ENCODE measurements around the gene CNOT6. TPM values are rescaled to one million over a fixed set of nuclear protein-coding genes. Genes with fewer than 3 reads are reported as not detected.

The CNOT6 gene
- total RNA-seq, 3 donors from 2014 or later (not counting 1 experiment from before 2014, with no cell fraction given): 20.9 to 32.4 (median 26.1) TPM

DNA sequence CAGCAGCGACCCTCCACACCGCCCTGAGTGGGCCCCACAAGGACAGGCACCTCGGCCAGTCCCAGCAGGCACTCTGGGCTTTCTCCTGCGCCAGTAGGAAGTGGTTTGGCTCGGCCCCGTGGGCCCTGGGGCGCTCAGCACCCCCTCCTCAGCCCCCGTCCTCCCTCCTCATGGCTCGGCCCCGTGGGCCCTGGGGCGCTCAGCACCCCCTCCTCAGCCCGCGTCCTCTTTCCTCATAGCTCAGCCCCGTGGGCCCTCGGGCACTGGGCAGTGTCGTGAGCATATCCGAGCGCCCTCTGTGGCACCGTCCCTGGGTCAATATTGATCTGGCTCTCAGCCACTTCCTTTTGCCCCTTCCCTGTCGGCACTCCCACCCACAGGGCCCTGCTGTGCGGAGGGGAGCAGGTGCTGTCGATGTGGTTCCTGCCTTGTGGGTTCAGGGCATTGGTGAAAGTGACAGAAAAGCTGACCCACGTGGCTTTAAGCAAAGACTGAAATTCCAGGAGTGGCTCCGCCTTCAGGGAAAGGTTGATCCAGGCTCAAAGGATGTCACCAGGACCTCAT is 102.6 kb downstream of the CNOT6 start:
- intact Hi-C loops (cut with micrococcal nuclease): no loop called here
- Histone ChIP-seq H3K4me3 (ENCODE audit: low read length) (no peak overlapping the region), H3K27ac (ENCODE audit: low read length) (no peak overlapping the region), H3K9me3 (ENCODE audit: control insufficient read depth, insufficient read depth, low read length) (no peaks in the 10 kb centered on the region), H3K36me3 (ENCODE audit: control insufficient read depth, insufficient read depth, low read length) (no peaks in the 10 kb centered on the region), H3K27me3 (ENCODE audit: control insufficient read depth, insufficient read depth, low read length) (peaks cover 2% of the 10 kb centered on the region), H3K4me1 (ENCODE audit: control insufficient read depth, insufficient read depth, low read length) (no peaks in the 10 kb centered on the region)
- H3K27me3 Mint-ChIP-seq (ENCODE audit: low read depth in 2 of 2): peaks cover 13 to 14% of the 10 kb centered on the region in 2 donors
- H3K36me3 Mint-ChIP-seq: no peaks in the 10 kb centered on the region
- no peaks in the 10 kb centered on the region for H3K9me3 Mint-ChIP-seq
- TF ChIP-seq, protein P1, sequence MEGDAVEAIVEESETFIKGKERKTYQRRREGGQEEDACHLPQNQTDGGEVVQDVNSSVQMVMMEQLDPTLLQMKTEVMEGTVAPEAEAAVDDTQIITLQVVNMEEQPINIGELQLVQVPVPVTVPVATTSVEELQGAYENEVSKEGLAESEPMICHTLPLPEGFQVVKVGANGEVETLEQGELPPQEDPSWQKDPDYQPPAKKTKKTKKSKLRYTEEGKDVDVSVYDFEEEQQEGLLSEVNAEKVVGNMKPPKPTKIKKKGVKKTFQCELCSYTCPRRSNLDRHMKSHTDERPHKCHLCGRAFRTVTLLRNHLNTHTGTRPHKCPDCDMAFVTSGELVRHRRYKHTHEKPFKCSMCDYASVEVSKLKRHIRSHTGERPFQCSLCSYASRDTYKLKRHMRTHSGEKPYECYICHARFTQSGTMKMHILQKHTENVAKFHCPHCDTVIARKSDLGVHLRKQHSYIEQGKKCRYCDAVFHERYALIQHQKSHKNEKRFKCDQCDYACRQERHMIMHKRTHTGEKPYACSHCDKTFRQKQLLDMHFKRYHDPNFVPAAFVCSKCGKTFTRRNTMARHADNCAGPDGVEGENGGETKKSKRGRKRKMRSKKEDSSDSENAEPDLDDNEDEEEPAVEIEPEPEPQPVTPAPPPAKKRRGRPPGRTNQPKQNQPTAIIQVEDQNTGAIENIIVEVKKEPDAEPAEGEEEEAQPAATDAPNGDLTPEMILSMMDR (IDR thresholded peaks at IDR 0.05): no peak
- WGBS (ENCODE audit: insufficient coverage): 61% methylated on average over 24 of the region's 24 CpGs
- no peak for ATAC-seq
- H3K27ac Mint-ChIP-seq: no peak overlapping the region
- no peak for DNase-seq
- no peaks in the 10 kb centered on the region for H3K4me1 Mint-ChIP-seq
- no peak overlapping the region for H3K4me3 Mint-ChIP-seq

DNA sequence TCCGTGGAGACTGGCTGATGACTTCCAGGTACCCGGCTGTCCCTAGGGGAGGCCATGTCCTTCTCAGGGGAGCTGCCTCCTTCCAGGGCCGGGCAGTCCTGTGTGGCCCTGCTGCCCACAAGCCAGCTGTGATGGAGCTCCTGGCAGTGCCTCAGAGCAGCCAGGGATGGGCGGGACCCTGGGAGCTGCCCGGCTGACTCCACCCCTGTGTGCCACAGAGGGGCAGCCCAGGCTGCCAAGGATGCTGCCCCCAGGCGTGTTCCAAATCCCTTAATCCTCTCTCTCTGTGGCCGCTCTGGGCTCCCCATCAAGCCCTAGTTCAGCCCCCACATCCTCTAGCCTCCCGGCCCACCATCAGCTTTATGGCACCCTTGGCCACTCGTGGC is 104.1 kb downstream of the CNOT6 start:
- Mint-ChIP-seq H3K27me3 (ENCODE audit: low read depth in 2 of 2) (peaks cover 4 to 7% of the 10 kb centered on the region in 2 donors), H3K27ac (no peak overlapping the region), H3K9me3 (no peaks in the 10 kb centered on the region), H3K4me1 (no peaks in the 10 kb centered on the region), H3K4me3 (no peak overlapping the region), H3K36me3 (no peaks in the 10 kb centered on the region)
- DNase-seq (no peak), ATAC-seq (no peak)
- intact Hi-C loops (cut with micrococcal nuclease): no loop called here
- Histone ChIP-seq H3K27ac (ENCODE audit: low read length) (no peak overlapping the region), H3K36me3 (ENCODE audit: control insufficient read depth, insufficient read depth, low read length) (no peaks in the 10 kb centered on the region), H3K9me3 (ENCODE audit: control insufficient read depth, insufficient read depth, low read length) (no peaks in the 10 kb centered on the region), H3K4me1 (ENCODE audit: control insufficient read depth, insufficient read depth, low read length) (no peaks in the 10 kb centered on the region), H3K4me3 (ENCODE audit: low read length) (no peak overlapping the region), H3K27me3 (ENCODE audit: control insufficient read depth, insufficient read depth, low read length) (peaks cover 2% of the 10 kb centered on the region)
- WGBS (ENCODE audit: insufficient coverage): 89% methylated on average over 9 of the region's 9 CpGs
- TF ChIP-seq, protein P1 (IDR thresholded peaks at IDR 0.05): no peak

- Histone ChIP-seq H3K9me3 (ENCODE audit: control insufficient read depth, insufficient read depth, low read length) (no peaks in the 10 kb centered on the region), H3K36me3 (ENCODE audit: control insufficient read depth, insufficient read depth, low read length) (no peaks in the 10 kb centered on the region), H3K4me3 (ENCODE audit: low read length) (no peak overlapping the region), H3K27ac (ENCODE audit: low read length) (no peak overlapping the region), H3K4me1 (ENCODE audit: control insufficient read depth, insufficient read depth, low read length) (no peaks in the 10 kb centered on the region), H3K27me3 (ENCODE audit: control insufficient read depth, insufficient read depth, low read length) (peaks cover 2% of the 10 kb centered on the region)
- Mint-ChIP-seq H3K27ac (no peak overlapping the region), H3K36me3 (no peaks in the 10 kb centered on the region), H3K4me1 (no peaks in the 10 kb centered on the region), H3K9me3 (no peaks in the 10 kb centered on the region), H3K4me3 (no peak overlapping the region), H3K27me3 (ENCODE audit: low read depth in 2 of 2) (no peaks in the 10 kb centered on the region)
- ATAC-seq (no peak), DNase-seq (no peak)
- intact Hi-C loops (cut with micrococcal nuclease): no loop called here
- TF ChIP-seq, protein P1 (IDR thresholded peaks at IDR 0.05): no peak
- 89% methylated on average over 16 of the region's 16 CpGs for WGBS (ENCODE audit: insufficient coverage)
These were observed 104.8 kb downstream of the CNOT6 start for GRCh38 chr5:180598797-180599589.
